BLaER1 (cell line): ENCODE results near the gene DENND5B.

Experiments used
- H3K27ac ChIP-seq: shearing (Covaris generic); formaldehyde crosslinking; 2 replicates; pipeline ENCODE4 v1.8.1; 2022
- H3K27me3 ChIP-seq: shearing (Covaris generic); formaldehyde crosslinking; 2 replicates; pipeline ENCODE4 v1.8.1; 2022
- H3K36me3 ChIP-seq: shearing (Covaris generic); formaldehyde crosslinking; 2 replicates; pipeline ENCODE4 v1.8.1; 2022
- H3K4me1 ChIP-seq: shearing (Covaris generic); formaldehyde crosslinking; 2 replicates; pipeline ENCODE4 v1.8.1; 2022
- H3K4me2 ChIP-seq: shearing (Covaris generic); formaldehyde crosslinking; 2 replicates; pipeline ENCODE4 v1.8.1; 2022
- H3K4me3 ChIP-seq: shearing (Covaris generic); formaldehyde crosslinking; 2 replicates; pipeline ENCODE4 v1.8.1; 2022
- H3K9ac ChIP-seq: shearing (Covaris generic); formaldehyde crosslinking; 2 replicates; pipeline ENCODE4 v1.8.1; 2022
- H3K9me3 ChIP-seq: shearing (Covaris generic); formaldehyde crosslinking; 2 replicates; pipeline ENCODE4 v1.8.1; 2022
- H4K20me1 ChIP-seq: shearing (Covaris generic); formaldehyde crosslinking; 2 replicates; pipeline ENCODE4 v1.8.1; 2022
- Cebpa-rat ChIP-seq: shearing (Covaris generic); IDR thresholded peaks from 2 replicates; pipeline ENCODE4 v1.8.1; 2022

Gene DENND5B

DNA sequence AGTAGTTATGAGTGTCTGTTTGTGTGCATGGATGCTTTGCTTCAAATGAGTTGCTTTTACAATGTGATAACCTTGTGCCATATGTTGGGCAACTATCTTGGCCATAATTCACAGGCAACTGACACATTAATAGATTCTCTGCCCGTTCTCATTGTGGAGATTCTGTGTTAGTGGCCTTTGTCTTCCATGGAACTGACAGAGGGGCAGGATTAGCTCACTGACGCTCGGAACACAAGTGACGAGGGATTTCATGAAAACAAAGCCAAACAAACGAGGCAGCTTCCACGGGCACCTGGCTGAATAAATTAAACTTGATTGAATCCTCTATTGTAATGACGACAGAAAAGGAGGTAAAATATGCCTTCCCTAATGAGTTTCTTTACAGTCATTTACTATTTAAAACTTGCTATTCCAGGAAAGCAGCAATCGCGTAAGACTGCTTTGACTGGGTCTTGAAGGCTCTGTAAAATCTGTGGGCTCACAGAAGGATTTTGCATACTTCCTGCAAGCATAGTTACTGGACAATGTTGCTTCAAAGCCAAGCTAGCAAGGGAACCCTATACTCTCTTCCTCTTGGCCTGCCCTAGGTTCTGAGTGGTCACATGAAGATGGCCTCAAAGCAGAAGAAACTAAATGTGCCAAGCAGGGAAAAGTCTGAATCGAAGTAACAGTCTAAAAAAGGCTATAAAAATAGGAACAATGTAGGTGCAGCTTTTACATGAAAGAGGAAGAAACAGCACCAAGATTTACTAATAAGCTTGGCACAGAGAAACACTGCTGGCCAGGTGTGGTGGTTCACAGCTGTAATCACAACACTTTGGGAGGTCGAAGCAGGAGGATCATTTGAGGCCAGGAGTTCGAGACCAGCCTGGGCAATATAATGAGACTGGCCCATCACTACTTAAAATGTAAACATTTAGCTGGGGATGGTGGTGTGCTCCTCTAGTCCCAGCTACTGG, 236.9 kb downstream of the DENND5B start:
- Histone ChIP-seq H3K36me3 (no peaks in the 10 kb centered on the region), H3K4me1 (no peaks in the 10 kb centered on the region), H3K4me3 (no peak overlapping the region), H3K9ac (no peak overlapping the region), H3K9me3 (no peaks in the 10 kb centered on the region), H4K20me1 (no peaks in the 10 kb centered on the region), H3K4me2 (no peak overlapping the region), H3K27ac (no peak overlapping the region), H3K27me3 (no peaks in the 10 kb centered on the region)
- TF ChIP-seq Cebpa-rat = no peak

DNA sequence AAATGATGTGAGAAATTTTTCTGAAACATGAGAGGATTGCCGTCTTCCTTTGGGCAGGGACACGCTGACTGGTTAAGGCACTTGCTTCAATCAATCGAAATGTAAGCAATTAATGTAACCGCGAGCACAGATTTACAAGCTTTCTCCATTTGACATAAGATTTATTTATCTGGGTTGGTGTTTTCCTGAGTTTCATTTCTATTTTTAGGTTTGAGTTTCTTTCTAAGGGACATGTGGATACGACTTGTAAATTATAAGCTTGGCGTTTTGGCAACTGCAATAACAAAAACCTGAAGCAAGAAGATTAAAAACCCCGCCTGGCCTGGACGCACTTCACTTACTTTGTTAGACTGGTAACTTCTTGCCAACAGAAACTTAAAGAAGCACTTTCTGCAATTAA, 244.7 kb downstream of the DENND5B start:
- H3K27ac ChIP-seq = no peak overlapping the region
- no peaks in the 10 kb centered on the region for H3K27me3 ChIP-seq
- H3K9ac ChIP-seq = no peak overlapping the region
- TF ChIP-seq Cebpa-rat = no peak
- no peak overlapping the region for H3K4me2 ChIP-seq
- H3K36me3 ChIP-seq = no peaks in the 10 kb centered on the region
- H4K20me1 ChIP-seq = no peaks in the 10 kb centered on the region
- H3K4me3 ChIP-seq = no peak overlapping the region
- no peaks in the 10 kb centered on the region for H3K4me1 ChIP-seq
- no peaks in the 10 kb centered on the region for H3K9me3 ChIP-seq

DNA sequence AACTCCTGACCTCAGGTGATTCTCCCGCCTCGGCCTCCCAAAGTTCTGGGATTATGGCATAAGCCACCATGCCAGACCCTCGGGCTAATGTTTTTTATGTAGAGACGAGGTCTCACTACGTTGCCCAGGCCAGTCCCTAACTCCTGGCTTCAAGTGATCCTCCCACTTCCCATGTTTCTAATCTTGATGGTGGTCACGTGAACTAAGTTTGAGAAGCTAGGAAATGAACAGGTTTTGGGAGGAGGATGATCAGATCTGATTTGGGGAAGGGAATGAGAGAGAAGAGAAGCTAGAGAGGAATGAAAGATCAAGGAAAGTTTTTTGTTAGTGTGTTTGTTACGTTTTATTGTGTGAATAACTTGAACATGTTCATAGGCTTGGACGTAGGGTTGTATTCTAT, 247.8 kb downstream of the DENND5B start:
- no peak overlapping the region for H3K4me3 ChIP-seq
- no peaks in the 10 kb centered on the region for H3K27me3 ChIP-seq
- no peak for TF ChIP-seq Cebpa-rat
- no peaks in the 10 kb centered on the region for H4K20me1 ChIP-seq
- H3K36me3 ChIP-seq = no peaks in the 10 kb centered on the region
- no peaks in the 10 kb centered on the region for H3K4me1 ChIP-seq
- no peaks in the 10 kb centered on the region for H3K9me3 ChIP-seq
- no peak overlapping the region for H3K9ac ChIP-seq
- H3K27ac ChIP-seq = no peak overlapping the region
- H3K4me2 ChIP-seq = no peak overlapping the region

DNA sequence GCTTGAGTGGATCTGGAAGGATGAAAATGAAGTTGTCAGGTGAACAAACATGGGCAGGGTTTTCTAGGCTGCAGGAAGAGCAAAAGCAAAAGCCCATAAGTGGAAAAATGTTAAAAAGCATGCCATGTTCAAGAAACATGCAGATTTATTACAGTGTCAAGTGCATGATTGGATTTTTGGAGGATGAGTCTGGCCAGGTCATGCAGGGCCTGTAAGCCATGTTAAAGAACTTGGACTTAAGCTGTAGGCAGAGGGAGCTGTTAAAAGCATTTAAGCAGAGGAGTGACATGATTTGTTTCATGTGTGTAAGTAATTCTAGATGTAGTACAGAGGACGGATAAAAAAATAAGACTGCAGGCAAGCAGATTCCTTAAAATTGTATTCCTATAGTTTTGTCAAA, 248.7 kb downstream of the DENND5B start:
- H3K36me3 ChIP-seq = no peaks in the 10 kb centered on the region
- H4K20me1 ChIP-seq = no peaks in the 10 kb centered on the region
- no peak overlapping the region for H3K9ac ChIP-seq
- no peaks in the 10 kb centered on the region for H3K9me3 ChIP-seq
- H3K4me1 ChIP-seq = no peaks in the 10 kb centered on the region
- no peak overlapping the region for H3K4me3 ChIP-seq
- no peak overlapping the region for H3K4me2 ChIP-seq
- no peak overlapping the region for H3K27ac ChIP-seq
- H3K27me3 ChIP-seq = no peaks in the 10 kb centered on the region
- no peak for TF ChIP-seq Cebpa-rat

GRCh38 chr12:31339831-31340622, 250.9 kb downstream of the DENND5B start:
- no peak overlapping the region for H3K4me2 ChIP-seq
- no peaks in the 10 kb centered on the region for H3K36me3 ChIP-seq
- no peak overlapping the region for H3K27ac ChIP-seq
- no peaks in the 10 kb centered on the region for H4K20me1 ChIP-seq
- H3K9me3 ChIP-seq = no peaks in the 10 kb centered on the region
- H3K4me3 ChIP-seq = no peak overlapping the region
- no peak for TF ChIP-seq Cebpa-rat
- no peak overlapping the region for H3K9ac ChIP-seq
- no peaks in the 10 kb centered on the region for H3K27me3 ChIP-seq
- H3K4me1 ChIP-seq = no peaks in the 10 kb centered on the region

GRCh38 chr12:31337952-31338351, 253.0 kb downstream of the DENND5B start:
- Histone ChIP-seq H3K27ac (no peak overlapping the region), H3K4me2 (no peak overlapping the region), H3K27me3 (no peaks in the 10 kb centered on the region), H3K4me3 (no peak overlapping the region), H3K9me3 (no peaks in the 10 kb centered on the region), H3K36me3 (no peaks in the 10 kb centered on the region), H3K9ac (no peak overlapping the region), H3K4me1 (no peaks in the 10 kb centered on the region), H4K20me1 (no peaks in the 10 kb centered on the region)
- no peak for TF ChIP-seq Cebpa-rat
